BJ (cell line): Measurements from ENCODE around the gene CLCA4. TPM values are rescaled to one million over a fixed set of nuclear protein-coding genes. Genes with fewer than 3 reads are reported as not detected.

Source experiments
- CTCF ChIA-PET: fragments of 350-600 bp; formaldehyde crosslinking; extraction: SDS; loops from one replicate; lab custom pipeline; 2021; ENCODE audit warnings: antibody characterized with exemption, inconsistent platforms; lab: Yijun Ruan, JAX
- POLR2A ChIA-PET: fragments of 300-600 bp; sonication (Branson Sonifier 250); formaldehyde crosslinking; extraction: SDS; loops from one replicate; lab custom pipeline; 2021; ENCODE audit warnings: antibody characterized with exemption; lab: Charles Lee
- DNase-seq: peaks from one replicate; pipeline ENCODE4 v3.0.0-alpha.2; 2011; ENCODE audit warnings: low read depth
- H3K27me3 ChIP-seq: 2 replicates; pipeline ENCODE4 v1.6.0; 2011; ENCODE audit warnings: low read length; ENCODE audit not compliant: control insufficient read depth, insufficient read depth
- H3K36me3 ChIP-seq: 2 replicates; pipeline ENCODE4 v1.5.1; 2011; ENCODE audit warnings: low read length; ENCODE audit not compliant: control insufficient read depth, insufficient read depth
- H3K4me3 ChIP-seq: 2 replicates; pipeline ENCODE4 v1.5.1; 2011; ENCODE audit warnings: low read depth, mild to moderate bottlenecking, control low read depth, low read length
- CTCF ChIP-seq: IDR thresholded peaks from 2 replicates; pipeline ENCODE4 v1.5.1; 2011; ENCODE audit warnings: low read depth, mild to moderate bottlenecking, control low read depth, inconsistent platforms, low read length, moderate library complexity; ENCODE audit not compliant: insufficient read depth
- polyA plus RNA-seq: library from polyadenylated mRNA; depleted of rRNA; stranded (reverse); fragments of >200 nt; gene quantifications from 2 replicates; pipeline ENCODE4 v1.2.3, GENCODE V29; 2011

CLCA4 gene
- polyA plus RNA-seq, 1 experiment: not detected

- H3K36me3 ChIP-seq: no peaks in the 10 kb centered on the region
- TF ChIP-seq CTCF: no peak
- H3K27me3 ChIP-seq: 0 out of 2 replicates have a peak, but pooled peaks cover 2% of the 10 kb centered on the region
- H3K4me3 ChIP-seq: no peak overlapping the region
- DNase-seq: no peak
- POLR2A ChIA-PET: no interaction called here
- CTCF ChIA-PET: no interaction called here
Observed at GRCh38 chr1:86563849-86564248, 17.0 kb downstream of the CLCA4 start.

- no peak for TF ChIP-seq CTCF
- DNase-seq: no peak
- Histone ChIP-seq H3K27me3 (0 out of 2 replicates have a peak, but pooled peaks cover 2% of the 10 kb centered on the region), H3K4me3 (no peak overlapping the region), H3K36me3 (no peaks in the 10 kb centered on the region)
- CTCF ChIA-PET: no interaction called here
- POLR2A ChIA-PET: no interaction called here
Observed at GRCh38 chr1:86567341-86567740, 20.5 kb downstream of the CLCA4 start.

GRCh38 chr1:86567878-86568277, 21.0 kb downstream of the CLCA4 start:
- H3K4me3 ChIP-seq: no peak overlapping the region
- CTCF ChIA-PET: no interaction called here
- no peaks in the 10 kb centered on the region for H3K36me3 ChIP-seq
- no peak for TF ChIP-seq CTCF
- POLR2A ChIA-PET: no interaction called here
- DNase-seq: no peak
- H3K27me3 ChIP-seq: 0 out of 2 replicates have a peak, but pooled peaks cover 2% of the 10 kb centered on the region

- H3K4me3 ChIP-seq: no peak overlapping the region
- POLR2A ChIA-PET: no interaction called here
- no peaks in the 10 kb centered on the region for H3K36me3 ChIP-seq
- DNase-seq: no peak
- CTCF ChIA-PET: no interaction called here
- no peaks in the 10 kb centered on the region for H3K27me3 ChIP-seq
- no peak for TF ChIP-seq CTCF
Observed at GRCh38 chr1:86573763-86574484, 27.0 kb downstream of the CLCA4 start.

GRCh38 chr1:86581231-86581630, 34.4 kb downstream of the CLCA4 start:
- DNase-seq: no peak
- no peak for TF ChIP-seq CTCF
- Histone ChIP-seq H3K27me3 (no peaks in the 10 kb centered on the region), H3K36me3 (no peaks in the 10 kb centered on the region), H3K4me3 (no peak overlapping the region)
- ChIA-PET CTCF (no interaction called here), POLR2A (no interaction called here)
